Endothelial cell of umbilical vein (primary cell): Measurements from ENCODE around the gene OR13J1. TPM values are rescaled to one million over a fixed set of nuclear protein-coding genes. Genes with fewer than 3 reads are reported as not detected.

ENCODE experiments used
- BruUV-seq: library from RNA; stranded (reverse); fragments of 400-500 nt; replicated peaks from 2 replicates; lab custom pipeline; 2021; lab: Mats Ljungman, UMichigan
- CTCF ChIA-PET: fragments of 300-600, 350-600 bp; sonication (Branson Sonifier 250); formaldehyde crosslinking; loops from one replicate; lab custom pipeline; 2021; ENCODE audit warnings: antibody characterized with exemption, inconsistent platforms; lab: Charles Lee
- POLR2A ChIA-PET: fragments of 300-600, 350-600 bp; sonication (Branson Sonifier 250); formaldehyde crosslinking; loops from one replicate; lab custom pipeline; 2021; ENCODE audit warnings: antibody characterized with exemption, inconsistent platforms; lab: Charles Lee
- DNase-seq: peaks from one replicate; pipeline ENCODE4 v3.0.0-alpha.2; 2011; ENCODE audit warnings: low read depth, low spot score
- FAIRE-seq: peaks from 2 replicates; lab custom pipeline; 2011; peaks lifted over from hg19 to GRCh38; lab: Jason Lieb, UNC
- H2AFZ ChIP-seq: 2 replicates; pipeline ENCODE4 v1.6.0; 2012; ENCODE audit warnings: low read depth, low read length, control low read depth, inconsistent platforms
- H3K27ac ChIP-seq: 2 replicates; pipeline ENCODE4 v1.5.1; 2011; ENCODE audit warnings: low read depth, mild to moderate bottlenecking, control low read depth, low read length, moderate library complexity; ENCODE audit not compliant: insufficient read depth
- H3K27me3 ChIP-seq, 2 experiments: 2 replicates each; pipeline versions ENCODE4 v1.6.0 to v1.6.1; 2011; ENCODE audit warnings: low read length in 2 of 2, mixed read lengths in 1 of 2; ENCODE audit not compliant: control insufficient read depth in 2 of 2, insufficient read depth in 2 of 2
- H3K36me3 ChIP-seq, 2 experiments: 2 replicates in 1 of 2; 3 replicates in 1 of 2; pipeline ENCODE4 v1.5.1; 2011; ENCODE audit warnings: low read length in 2 of 2, mild to moderate bottlenecking in 1 of 2, moderate library complexity in 1 of 2; ENCODE audit not compliant: control insufficient read depth in 2 of 2, insufficient read depth in 2 of 2; ENCODE audit errors: extremely low read depth in 1 of 2
- H3K4me1 ChIP-seq: 3 replicates; pipeline ENCODE4 v1.5.1; 2011; ENCODE audit warnings: mild to moderate bottlenecking, low read length; ENCODE audit not compliant: control insufficient read depth, insufficient read depth; ENCODE audit errors: extremely low read depth
- H3K4me2 ChIP-seq: 2 replicates; pipeline ENCODE4 v1.6.1; 2011; ENCODE audit warnings: low read length, control low read depth, mixed read lengths; ENCODE audit not compliant: insufficient read depth
- H3K4me3 ChIP-seq, 3 experiments: fragments of 200-600 bp in 1 of 3; sonication (generic), shearing (Covaris generic) in 1 of 3; replicated peaks in 1 of 3; 2 replicates each; pipeline ENCODE4 v1.5.1; 2011 to 2016; ENCODE audit warnings: control low read depth in 3 of 3, low read length in 3 of 3, mild to moderate bottlenecking in 2 of 3, inconsistent platforms in 1 of 3, low read depth in 1 of 3, moderate library complexity in 1 of 3; ENCODE audit not compliant: insufficient read depth in 1 of 3
- H3K79me2 ChIP-seq: 2 replicates; pipeline ENCODE4 v1.6.0; 2012; ENCODE audit warnings: low read length, inconsistent platforms; ENCODE audit not compliant: control insufficient read depth, insufficient read depth
- H3K9ac ChIP-seq: replicated peaks from 2 replicates; pipeline ENCODE3; 2011; ENCODE audit warnings: low read length, control low read depth; ENCODE audit not compliant: insufficient read depth; ENCODE audit errors: extremely low read depth
- H3K9me1 ChIP-seq: replicated peaks from 3 replicates; pipeline ENCODE4 v1.6.0; 2011; ENCODE audit warnings: mild to moderate bottlenecking, low read length; ENCODE audit not compliant: control insufficient read depth, insufficient read depth; ENCODE audit errors: extremely low read depth
- H3K9me3 ChIP-seq: replicated peaks from 2 replicates; pipeline ENCODE4 v1.5.1; 2012; ENCODE audit warnings: low read length, inconsistent platforms; ENCODE audit not compliant: control insufficient read depth, insufficient read depth
- H4K20me1 ChIP-seq: replicated peaks from 2 replicates; pipeline ENCODE3; 2011; ENCODE audit warnings: mild to moderate bottlenecking, low read length; ENCODE audit not compliant: control insufficient read depth, insufficient read depth; ENCODE audit errors: extremely low read depth
- CTCF ChIP-seq, 2 donors: IDR thresholded peaks; 1 replicate in 1 of 2; 2 replicates in 1 of 2; pipeline ENCODE4 v1.5.1; 2011; ENCODE audit warnings: low read length in 2 of 2, mild to moderate bottlenecking in 2 of 2, moderate library complexity in 2 of 2, control low read depth in 1 of 2, inconsistent platforms in 1 of 2, low read depth in 1 of 2; ENCODE audit not compliant: insufficient read depth in 1 of 2; ENCODE audit errors: extremely low read depth in 1 of 2
- EZH2 ChIP-seq: IDR thresholded peaks from 2 replicates; pipeline ENCODE4 v1.6.1; 2012; ENCODE audit warnings: borderline replicate concordance, low read depth, mild to moderate bottlenecking, moderate library complexity, low read length, inconsistent platforms; ENCODE audit not compliant: severe bottlenecking
- FOS ChIP-seq: IDR thresholded peaks from 2 replicates; pipeline ENCODE4 v1.6.1; 2011; ENCODE audit warnings: mild to moderate bottlenecking, low read length, moderate library complexity, borderline replicate concordance; ENCODE audit not compliant: insufficient read depth
- GATA2 ChIP-seq: IDR thresholded peaks from 2 replicates; pipeline ENCODE4 v1.7.0; 2011; ENCODE audit warnings: low read depth, mild to moderate bottlenecking, moderate library complexity, mixed read lengths, low read length; ENCODE audit not compliant: insufficient read length, insufficient read depth
- JUN ChIP-seq: IDR thresholded peaks from 2 replicates; pipeline ENCODE4 v1.6.1; 2011; ENCODE audit warnings: borderline replicate concordance, low read depth; ENCODE audit not compliant: insufficient read length, insufficient read depth
- MAX ChIP-seq: IDR thresholded peaks from 2 replicates; pipeline ENCODE4 v1.6.1; 2011; ENCODE audit not compliant: insufficient read depth, insufficient read length
- MYC ChIP-seq: IDR thresholded peaks from one replicate; pipeline ENCODE4 v1.6.1; 2011; ENCODE audit warnings: mild to moderate bottlenecking, low read depth, low read length
- POLR2A ChIP-seq: IDR thresholded peaks from 2 replicates; pipeline ENCODE4 v1.6.1; 2012; ENCODE audit warnings: low read depth, mild to moderate bottlenecking, control low read depth, low read length
- POLR2AphosphoS5 ChIP-seq: IDR thresholded peaks from 2 replicates; pipeline ENCODE4 v1.6.1; 2012; ENCODE audit warnings: low read depth, mild to moderate bottlenecking, control low read depth, low read length, moderate library complexity; ENCODE audit not compliant: insufficient read depth
- dilution Hi-C: fragments of 300-500 bp; cut with MboI; formaldehyde crosslinking; loops from one replicate; pipeline ENCODE4 v1.15.0; 2019; ENCODE audit warnings: low sequenced_read_pairs; ENCODE audit not compliant: extremely low pct_ligation_motif_present
- intact Hi-C: fragments of 100-400 bp; cut with micrococcal nuclease; formaldehyde crosslinking; loops from one replicate; pipeline ENCODE4 v1.10.0; 2022
- polyA plus RNA-seq, 4 experiments: library from polyadenylated mRNA; depleted of rRNA in 3 of 4; stranded (reverse) in 3 of 4; unstranded in 1 of 4; fragments of >200 nt; gene quantifications; 2 replicates each; pipeline versions ENCODE4 v1.2.1 to v1.2.3, GENCODE V29; 2011 to 2012; ENCODE audit warnings: missing spikeins in 1 of 4
- total RNA-seq: library from RNA; stranded (reverse); gene quantifications from 2 replicates; pipeline ENCODE4 v1.2.3, GENCODE V29; 2021

Gene OR13J1
- total and polyA plus RNA-seq, 2 donors (not counting 3 experiments of a cell fraction or from before 2014, with no cell fraction given), result not detected

DNA sequence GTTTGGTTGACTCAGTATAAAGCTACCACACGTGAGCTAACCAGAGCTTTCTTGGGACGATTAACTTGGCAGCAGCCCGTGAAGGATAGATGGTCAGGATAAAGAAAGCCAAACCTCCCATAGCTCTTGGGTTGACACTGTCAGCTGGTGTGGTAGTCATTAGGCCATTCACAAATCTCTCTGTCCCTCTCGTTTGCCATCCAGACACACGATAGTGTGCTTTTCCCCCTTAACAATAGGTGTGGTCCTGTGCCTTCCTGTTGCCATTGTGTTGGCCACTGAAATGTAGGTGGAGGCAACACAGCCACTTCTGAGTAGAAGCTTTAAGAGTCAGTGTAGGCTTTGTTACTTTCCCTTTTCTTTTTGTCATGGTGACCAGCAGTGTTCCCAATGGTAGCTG lies 11.7 kb downstream of the OR13J1 start:
- no peak for FAIRE-seq
- H3K4me3 ChIP-seq, result no peak overlapping the region
- H3K36me3 ChIP-seq, result no peaks in the 10 kb centered on the region
- TF ChIP-seq JUN, result no peak
- no peak for TF ChIP-seq POLR2AphosphoS5
- no peak for TF ChIP-seq POLR2A
- no peak for TF ChIP-seq MYC
- TF ChIP-seq MAX, result no peak
- no peak for TF ChIP-seq GATA2
- no peak for TF ChIP-seq CTCF (IDR thresholded peaks at IDR 0.05; ENCODE audit: extremely low read depth in 1 of 2, insufficient read depth in 1 of 2, low read depth in 1 of 2, low read length in 2 of 2)
- no peak for TF ChIP-seq FOS
- no peak for TF ChIP-seq EZH2
- H3K9ac ChIP-seq, result no peak overlapping the region
- no peaks in the 10 kb centered on the region for H3K79me2 ChIP-seq
- no peaks in the 10 kb centered on the region for H3K4me1 ChIP-seq
- ChIA-PET POLR2A (no interaction called here), CTCF (interaction anchor here (1.3 to 4.3 kb wide), 5 partner anchors 13 to 68 kb away, joined by 3 to 20 read pairs (median 13); partner anchors contain the start of gene OR13J1)
- H3K27me3 ChIP-seq, result peaks cover 22 to 49% of the 10 kb centered on the region in 2 experiments
- BruUV-seq, result no TSS peak
- dilution Hi-C loops (no loop called here), intact Hi-C loops (no loop called here)
- H3K27ac ChIP-seq, result no peak overlapping the region
- no peaks in the 10 kb centered on the region for H4K20me1 ChIP-seq
- no peak overlapping the region for H3K4me2 ChIP-seq
- no peaks in the 10 kb centered on the region for H3K9me1 ChIP-seq
- H2AFZ ChIP-seq, result no peak overlapping the region
- H3K9me3 ChIP-seq, result no peaks in the 10 kb centered on the region
- DNase-seq, result no peak
